HG03060 (cell line): ENCODE measurements around the gene RBKS.

Experiments
- ATAC-seq: cut with Tn5 transposase; IDR thresholded peaks from one replicate; pipeline ENCODE4 v1.9.1; 2021; ENCODE audit warnings: low read depth, moderate number of reproducible peaks; ENCODE audit not compliant: unreplicated experiment

RBKS gene

GRCh38 chr2:27838502-27838901, 51.7 kb downstream of the RBKS start:
- ATAC-seq: no peak

GRCh38 chr2:27833931-27834330, 56.3 kb downstream of the RBKS start:
- ATAC-seq: no peak

- ATAC-seq: no peak
Observed at GRCh38 chr2:27832396-27832795, 57.8 kb downstream of the RBKS start.

GRCh38 chr2:27831279-27832050, 58.7 kb downstream of the RBKS start:
- no peak for ATAC-seq

GRCh38 chr2:27830656-27831055, 59.5 kb downstream of the RBKS start:
- ATAC-seq: no peak

GRCh38 chr2:27829791-27830190, 60.4 kb downstream of the RBKS start:
- no peak for ATAC-seq

GRCh38 chr2:27828305-27828704, 61.9 kb downstream of the RBKS start:
- ATAC-seq: no peak

GRCh38 chr2:27824401-27824800, 65.8 kb downstream of the RBKS start:
- ATAC-seq: no peak

- ATAC-seq: no peak
Observed at GRCh38 chr2:27823569-27823968, 66.6 kb downstream of the RBKS start.

- ATAC-seq: no peak
Observed at GRCh38 chr2:27823135-27823534, 67.1 kb downstream of the RBKS start.

GRCh38 chr2:27822049-27822448, 68.1 kb downstream of the RBKS start:
- no peak for ATAC-seq

- ATAC-seq: no peak
Observed at GRCh38 chr2:27815860-27816438, 74.2 kb downstream of the RBKS start.

- no peak for ATAC-seq
Observed at GRCh38 chr2:27814758-27815157, 75.4 kb downstream of the RBKS start.

GRCh38 chr2:27811768-27812167, 78.4 kb downstream of the RBKS start:
- ATAC-seq: no peak

- no peak for ATAC-seq
Observed at GRCh38 chr2:27810455-27810854, 79.7 kb downstream of the RBKS start.

GRCh38 chr2:27809761-27810241, 80.4 kb downstream of the RBKS start:
- no peak for ATAC-seq

GRCh38 chr2:27808984-27809383, 81.2 kb downstream of the RBKS start:
- ATAC-seq: no peak

GRCh38 chr2:27808418-27808817, 81.8 kb downstream of the RBKS start:
- no peak for ATAC-seq

- ATAC-seq: no peak
Observed at GRCh38 chr2:27807476-27807875, 82.7 kb downstream of the RBKS start.

GRCh38 chr2:27806311-27807059, 83.7 kb downstream of the RBKS start:
- no peak for ATAC-seq

- ATAC-seq: no peak
Observed at GRCh38 chr2:27805180-27805579, 85.0 kb downstream of the RBKS start.
